ENCODE measurements around the gene TEX19.

TEX19 gene

GRCh38 chr17:82358465-82359350 is at the start of gene TEX19:
TSS of gene TEX19 (plus strand) at chr17:82359247. CDS start at chr17:82362151, 2,904 bp downstream.
- peak; percentile 10 for DNase-seq

GRCh38 chr17:82309656-82310570 is 49.1 kb upstream of the TEX19 start:
- no peak for DNase-seq

GRCh38 chr17:82310877-82311276 is 48.2 kb upstream of the TEX19 start:
- no peak for DNase-seq

GRCh38 chr17:82311971-82312370 is 47.1 kb upstream of the TEX19 start:
- no peak for DNase-seq

GRCh38 chr17:82313195-82314011 is 45.6 kb upstream of the TEX19 start:
- DNase-seq, result no peak

- DNase-seq, result peak; percentile 1
These were observed 44.9 kb upstream of the TEX19 start for GRCh38 chr17:82314012-82314726.

GRCh38 chr17:82314727-82315605 is 44.1 kb upstream of the TEX19 start:
- no peak for DNase-seq

GRCh38 chr17:82315703-82316358 is 43.2 kb upstream of the TEX19 start:
- DNase-seq, result peak; percentile 82

GRCh38 chr17:82316651-82317393 is 42.2 kb upstream of the TEX19 start:
- peak; percentile 45 for DNase-seq

GRCh38 chr17:82317394-82318168 is 41.5 kb upstream of the TEX19 start, which contains the start of gene CD7:
TSS of gene CD7 (minus strand) at chr17:82317608. CDS start at chr17:82317495, 113 bp downstream.
- peak; percentile 87 for DNase-seq

- DNase-seq, result no peak
These were observed 40.9 kb upstream of the TEX19 start for GRCh38 chr17:82318169-82318498.

GRCh38 chr17:82318772-82319606 is 40.1 kb upstream of the TEX19 start:
- no peak for DNase-seq

GRCh38 chr17:82319619-82320062 is 39.4 kb upstream of the TEX19 start:
- DNase-seq, result no peak

GRCh38 chr17:82320140-82320840 is 38.8 kb upstream of the TEX19 start:
- DNase-seq, result peak; percentile 1

- peak; percentile 71 for DNase-seq
These were observed 37.8 kb upstream of the TEX19 start for GRCh38 chr17:82320956-82321927.

- DNase-seq, result no peak
These were observed 37.0 kb upstream of the TEX19 start for GRCh38 chr17:82321947-82322466.

Data from CD4-positive, alpha-beta T cell treated with Interleukin-6 for 4 hours (primary cell).